Esophagus muscularis mucosa (tissue), 3 donors: ENCODE measurements around the gene GFRA4.

Experiments used
- POLR2AphosphoS5 ChIP-seq, 2 donors: sonication (generic); formaldehyde crosslinking; IDR thresholded peaks; one replicate each; pipeline ENCODE4 v1.6.1; 2017; ENCODE audit warnings: antibody characterized with exemption in 2 of 2
- TF ChIP-seq, protein P1 (sequence below), 3 experiments: fragments of 200-600 bp in 2 of 3; fragments of 450-650 bp in 1 of 3; sonication (generic) in 2 of 3; IDR thresholded peaks; one replicate each; pipeline ENCODE4 v1.5.1; 2017 to 2019; ENCODE audit warnings: antibody characterized with exemption in 3 of 3, mild to moderate bottlenecking in 2 of 3, moderate library complexity in 1 of 3

DNA sequence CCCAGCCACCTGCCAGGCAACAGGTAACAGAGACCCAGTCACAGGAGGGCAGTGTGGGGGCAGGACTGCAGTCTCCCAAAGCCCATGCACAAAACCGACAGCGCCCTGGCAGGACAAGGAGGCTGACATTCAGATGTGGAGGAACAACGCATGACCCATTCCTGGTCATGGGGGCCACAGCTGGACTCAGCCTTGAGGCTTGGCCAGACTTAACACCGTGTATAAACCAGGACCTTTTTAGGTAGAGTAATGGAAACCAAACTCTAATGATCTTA is 8.1 kb downstream of the GFRA4 start:
- TF ChIP-seq, protein P1, sequence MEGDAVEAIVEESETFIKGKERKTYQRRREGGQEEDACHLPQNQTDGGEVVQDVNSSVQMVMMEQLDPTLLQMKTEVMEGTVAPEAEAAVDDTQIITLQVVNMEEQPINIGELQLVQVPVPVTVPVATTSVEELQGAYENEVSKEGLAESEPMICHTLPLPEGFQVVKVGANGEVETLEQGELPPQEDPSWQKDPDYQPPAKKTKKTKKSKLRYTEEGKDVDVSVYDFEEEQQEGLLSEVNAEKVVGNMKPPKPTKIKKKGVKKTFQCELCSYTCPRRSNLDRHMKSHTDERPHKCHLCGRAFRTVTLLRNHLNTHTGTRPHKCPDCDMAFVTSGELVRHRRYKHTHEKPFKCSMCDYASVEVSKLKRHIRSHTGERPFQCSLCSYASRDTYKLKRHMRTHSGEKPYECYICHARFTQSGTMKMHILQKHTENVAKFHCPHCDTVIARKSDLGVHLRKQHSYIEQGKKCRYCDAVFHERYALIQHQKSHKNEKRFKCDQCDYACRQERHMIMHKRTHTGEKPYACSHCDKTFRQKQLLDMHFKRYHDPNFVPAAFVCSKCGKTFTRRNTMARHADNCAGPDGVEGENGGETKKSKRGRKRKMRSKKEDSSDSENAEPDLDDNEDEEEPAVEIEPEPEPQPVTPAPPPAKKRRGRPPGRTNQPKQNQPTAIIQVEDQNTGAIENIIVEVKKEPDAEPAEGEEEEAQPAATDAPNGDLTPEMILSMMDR (IDR thresholded peaks at IDR 0.05): no peak
- no peak for TF ChIP-seq POLR2AphosphoS5 (IDR thresholded peaks at IDR 0.05)
